ENCODE data around the gene DNAJB12. TPM values are rescaled to one million over a fixed set of nuclear protein-coding genes. Genes with fewer than 3 reads are reported as not detected.

The DNAJB12 gene
- total RNA-seq, 2 donors from 2014 or later: 25.8 to 33.4 TPM

GRCh38 chr10:72323108-72323749 is 31.5 kb downstream of the DNAJB12 start:
- intact Hi-C loops (cut with DNase I): loop anchor here in 1 of 2 donors (10.0 kb wide), 1 partner anchor 48 kb away; the partner anchor contains the start of gene DDIT4
- ATAC-seq: no peak

GRCh38 chr10:72322280-72323058 is 32.2 kb downstream of the DNAJB12 start:
- intact Hi-C loops (cut with DNase I): loop anchor here in 1 of 2 donors (10.0 kb wide), 1 partner anchor 48 kb away; the partner anchor contains the start of gene DDIT4
- ATAC-seq: no peak
- DNase-seq: no peak

More at GRCh38 chr10:72323108-72323749, 31.5 kb downstream of the DNAJB12 start:
- no peak for DNase-seq

GRCh38 chr10:72322030-72322279 is 32.8 kb downstream of the DNAJB12 start:
- no peak for DNase-seq
- intact Hi-C loops (cut with DNase I): loop anchor here in 1 of 2 donors (10.0 kb wide), 1 partner anchor 47 kb away; the partner anchor contains the start of gene DDIT4
- ATAC-seq: no peak

DNA sequence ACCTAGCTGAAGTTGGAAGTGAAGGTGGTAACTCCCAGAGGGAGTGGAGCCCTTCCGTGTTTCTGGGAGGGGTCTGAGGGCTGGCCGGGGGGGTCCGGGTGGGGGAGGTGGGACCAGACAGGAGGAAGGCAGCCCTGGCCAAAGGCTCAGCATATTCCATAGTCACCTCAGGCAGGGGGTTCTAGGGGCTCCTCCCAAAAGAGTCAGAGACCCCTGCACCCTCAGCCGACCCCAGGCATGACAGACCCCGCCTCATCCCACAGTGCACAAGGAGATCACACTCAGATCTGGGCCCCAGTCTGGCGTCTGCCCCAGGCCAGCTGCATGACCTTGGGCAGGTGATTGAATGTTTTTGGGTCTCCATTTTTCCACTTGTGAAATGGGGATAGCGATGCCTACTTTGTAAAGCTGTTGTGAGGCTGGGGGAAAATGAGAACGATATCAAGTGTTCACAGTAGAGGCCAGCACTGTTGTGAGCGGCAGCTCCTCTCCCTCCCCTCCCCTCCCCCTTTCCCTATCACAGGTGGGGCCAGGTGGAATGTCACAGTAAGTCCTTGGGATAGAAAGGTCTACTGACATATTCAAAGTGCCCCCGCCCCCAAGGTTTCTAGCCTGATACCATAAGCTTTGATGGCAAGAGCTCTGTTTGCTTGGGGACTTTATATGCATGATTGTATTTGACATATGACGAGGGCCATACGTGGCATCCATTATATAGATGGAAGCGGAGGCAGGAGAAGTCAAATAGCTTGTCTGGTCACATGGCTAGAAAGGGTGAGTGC is 33.3 kb downstream of the DNAJB12 start:
- intact Hi-C loops (cut with DNase I): loop anchor here in 1 of 2 donors (10.0 kb wide), 1 partner anchor 47 kb away; the partner anchor contains the start of gene DDIT4
- no peak for ATAC-seq
- DNase-seq: no peak

- ATAC-seq: peak; percentile 13 to 73
- DNase-seq: peak; percentile 79
- intact Hi-C loops (cut with DNase I): loop anchor here in 1 of 2 donors (10.0 kb wide), 1 partner anchor 46 kb away; the partner anchor contains the start of gene DDIT4
These were observed 34.0 kb downstream of the DNAJB12 start for GRCh38 chr10:72320676-72321247.

DNA sequence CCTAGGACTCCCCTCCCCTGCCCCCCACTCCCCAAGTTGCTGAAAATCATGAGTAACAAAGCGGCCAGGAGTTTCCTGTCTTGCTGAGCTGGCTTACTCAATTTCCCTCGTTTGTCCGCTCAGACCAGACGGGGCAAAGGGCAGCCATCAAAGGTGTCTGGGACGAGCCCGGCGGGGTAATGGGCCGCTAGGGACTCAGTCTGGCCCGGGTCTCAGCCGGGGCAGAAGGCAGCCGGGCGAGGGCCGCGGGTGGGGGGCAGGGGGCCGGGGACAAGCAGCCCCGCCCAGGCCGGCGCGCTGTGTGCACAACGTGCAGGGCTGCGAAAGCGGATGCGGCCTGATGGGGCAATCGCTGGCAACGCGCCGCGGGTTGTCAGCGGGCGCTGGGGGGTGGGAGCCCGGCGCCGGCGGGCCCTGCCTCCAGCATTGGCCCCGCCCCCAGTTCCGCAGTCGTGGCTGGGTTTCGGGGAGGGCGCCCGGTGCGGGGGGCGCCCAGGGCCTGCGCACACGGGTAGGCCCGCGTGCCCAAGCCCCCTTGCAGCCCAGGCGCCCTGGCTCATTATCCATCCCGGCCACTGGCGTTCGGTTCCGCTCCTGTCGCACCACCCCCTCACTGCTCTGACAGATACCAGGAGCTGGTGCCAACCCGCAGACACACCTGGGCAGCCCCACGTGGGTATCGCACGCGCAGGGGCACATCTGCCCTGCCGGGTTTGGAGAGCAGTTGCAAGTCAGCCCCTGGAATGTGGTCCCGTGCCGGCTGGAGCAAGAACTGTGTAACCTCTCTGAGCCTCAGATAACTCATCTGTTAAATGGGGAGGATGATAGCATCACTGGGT is 35.1 kb downstream of the DNAJB12 start:
- ATAC-seq (peak; percentile 84 to 88), DNase-seq (peak; percentile 95)
- intact Hi-C loops (cut with DNase I): loop anchor here (5.0 to 10.0 kb wide), 2 partner anchors 45 to 47 kb away; partner anchors contain the start of gene DDIT4 (in 2 of the 2)

- DNase-seq: no peak
- intact Hi-C loops (cut with DNase I): loop anchor here in 1 of 2 donors (5.0 kb wide), 1 partner anchor 46 kb away; the partner anchor contains the start of gene DDIT4
- ATAC-seq: no peak
These were observed 36.1 kb downstream of the DNAJB12 start for GRCh38 chr10:72318418-72319262.

GRCh38 chr10:72316748-72317435 is 37.8 kb downstream of the DNAJB12 start:
- DNase-seq (peak; percentile 83), ATAC-seq (no peak)
- intact Hi-C loops (cut with DNase I): loop anchor here in 1 of 2 donors (5.0 kb wide), 1 partner anchor 45 kb away; the partner anchor contains the start of gene DDIT4

GRCh38 chr10:72316386-72316700 is 38.4 kb downstream of the DNAJB12 start:
- no peak for ATAC-seq
- intact Hi-C loops (cut with DNase I): loop anchor here in 1 of 2 donors (5.0 kb wide), 1 partner anchor 44 kb away; the partner anchor contains the start of gene DDIT4
- no peak for DNase-seq

DNA sequence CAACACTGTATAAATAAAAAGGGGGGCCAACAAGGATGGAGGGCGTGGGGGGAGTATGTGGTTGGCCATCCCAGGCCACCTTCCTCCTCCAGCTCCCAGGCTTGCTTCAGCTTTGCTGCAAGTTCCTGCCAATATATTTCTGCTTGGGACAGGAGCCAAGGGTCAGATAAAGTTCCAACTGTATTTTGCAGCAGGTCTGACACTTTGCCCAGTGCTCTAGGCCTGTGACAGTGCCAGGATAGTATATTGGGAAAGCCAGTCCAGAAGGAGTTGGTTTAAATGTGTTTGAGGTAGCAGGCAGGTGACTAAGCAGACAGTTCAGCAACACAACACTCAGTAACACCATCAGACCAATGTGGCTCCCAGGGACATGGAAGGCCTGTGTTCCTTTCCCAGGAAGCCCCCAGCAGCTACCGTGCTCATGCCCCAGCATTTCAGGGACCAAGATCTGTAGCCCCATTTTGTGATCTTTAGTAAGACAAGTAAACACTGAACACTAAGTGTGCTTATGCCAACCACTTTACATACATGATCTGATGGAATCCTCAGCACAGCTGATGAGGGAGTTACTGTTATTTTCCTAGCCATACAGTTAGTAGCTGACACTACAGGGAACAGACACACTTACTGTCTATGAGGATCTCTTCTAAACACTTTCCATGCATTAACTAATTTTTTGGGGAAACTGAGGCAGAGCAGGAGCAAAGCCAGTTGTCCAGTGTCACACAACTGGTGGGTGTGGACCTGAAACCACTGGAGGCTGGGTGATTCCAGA is 38.9 kb downstream of the DNAJB12 start:
- ATAC-seq (peak; percentile 34 to 51), DNase-seq (peak; percentile 68)
- intact Hi-C loops (cut with DNase I): loop anchor here in 1 of 2 donors (5.0 kb wide), 1 partner anchor 43 kb away; the partner anchor contains the start of gene DDIT4

DNA sequence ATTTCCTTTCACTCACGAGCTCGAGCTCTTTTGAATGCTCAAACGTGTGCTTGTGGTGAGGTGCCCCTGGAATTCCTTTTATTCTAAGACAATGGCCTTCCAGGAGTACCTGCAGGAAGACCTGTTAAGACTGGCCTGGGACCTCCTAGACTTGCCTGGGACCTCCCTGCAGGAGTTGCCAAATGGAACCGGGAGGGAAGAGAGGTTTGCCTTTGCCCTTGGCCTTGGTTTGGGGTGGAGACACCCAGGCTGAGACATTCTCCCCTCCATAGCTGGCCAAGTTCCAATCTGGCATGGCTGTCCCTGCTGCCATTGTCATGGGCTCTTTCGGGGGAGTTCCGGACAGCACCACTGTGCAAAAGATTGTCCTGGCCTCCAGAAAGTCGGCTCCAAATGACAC is 39.7 kb downstream of the DNAJB12 start:
- intact Hi-C loops (cut with DNase I): loop anchor here in 1 of 2 donors (5.0 kb wide), 1 partner anchor 43 kb away; the partner anchor contains the start of gene DDIT4
- ATAC-seq (no peak), DNase-seq (no peak)

DNA sequence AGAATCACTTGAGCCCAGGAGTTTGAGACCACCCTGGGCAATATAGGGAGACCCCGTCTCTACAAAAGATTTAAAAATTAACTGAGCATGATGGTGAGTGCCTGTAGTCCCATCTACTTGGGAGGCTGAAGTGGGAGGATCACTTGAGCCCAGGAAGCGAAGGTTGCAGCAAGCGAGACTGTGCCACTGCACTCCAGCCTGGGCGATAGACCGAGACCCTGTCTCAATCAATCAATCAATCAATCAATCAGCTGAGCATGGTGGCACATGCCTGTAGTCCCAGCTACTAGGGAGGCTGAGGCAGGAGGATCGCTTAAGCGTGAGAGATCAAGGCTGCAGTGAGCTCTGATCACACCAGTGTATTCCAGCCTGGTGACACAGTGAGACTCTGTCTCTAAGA is 40.5 kb downstream of the DNAJB12 start:
- intact Hi-C loops (cut with DNase I): no loop called here
- no peak for DNase-seq

DNA sequence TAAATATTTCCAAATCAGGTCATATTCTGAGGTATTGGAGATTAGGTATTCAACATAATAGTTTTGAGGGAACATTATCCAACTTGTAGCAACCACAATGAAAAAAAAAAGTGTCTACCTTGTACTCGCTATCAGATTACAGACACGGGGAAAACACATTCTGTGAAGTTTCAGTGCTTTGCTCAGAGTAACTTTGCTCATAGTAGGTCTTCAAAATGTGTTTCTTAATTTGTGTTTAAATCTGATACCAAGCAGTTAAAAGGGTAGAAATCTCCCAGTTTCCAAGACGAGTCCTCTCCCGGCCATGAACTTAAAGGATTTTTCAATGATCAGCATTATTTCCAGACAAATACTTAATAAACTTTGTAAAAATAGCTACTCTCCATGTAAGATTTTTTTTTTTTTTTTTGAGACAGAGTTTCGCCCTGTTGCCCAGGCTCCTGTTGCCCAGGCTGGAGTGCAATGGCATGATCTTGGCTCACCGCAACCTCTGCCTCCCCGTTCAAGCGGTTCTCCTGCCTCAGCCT is 41.8 kb downstream of the DNAJB12 start:
- DNase-seq: no peak
- intact Hi-C loops (cut with DNase I): no loop called here
- no peak for ATAC-seq

More for the DNA sequence above, 40.5 kb downstream of the DNAJB12 start:
- ATAC-seq: no peak

- no peak for DNase-seq
- no peak for ATAC-seq
- intact Hi-C loops (cut with DNase I): no loop called here
These were observed 43.1 kb downstream of the DNAJB12 start for GRCh38 chr10:72311667-72312066.

DNA sequence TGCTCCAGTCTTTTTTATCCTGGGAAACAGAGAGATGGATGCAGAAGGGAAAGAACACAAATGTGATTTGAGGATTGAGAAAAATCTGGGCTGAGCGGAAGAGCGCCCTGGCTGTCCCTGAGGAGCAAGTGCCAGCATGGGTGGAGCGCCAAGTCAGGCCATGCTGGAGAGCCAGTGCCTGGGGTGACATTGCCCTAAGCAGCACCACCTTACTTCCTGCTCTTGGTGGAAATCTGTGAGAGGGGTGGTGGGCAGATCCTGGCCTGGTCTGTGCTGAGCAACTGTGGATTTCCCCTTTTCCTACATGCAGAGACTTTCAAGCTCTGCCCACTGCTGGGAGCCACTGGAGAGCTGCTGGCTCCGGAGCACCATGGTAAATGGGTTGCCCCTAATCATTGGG is 44.1 kb downstream of the DNAJB12 start:
- peak; percentile 37 for DNase-seq
- peak; percentile 15 to 53 for ATAC-seq
- intact Hi-C loops (cut with DNase I): no loop called here

GRCh38 chr10:72310241-72310633 is 44.5 kb downstream of the DNAJB12 start:
- no peak for ATAC-seq
- DNase-seq: no peak
- intact Hi-C loops (cut with DNase I): no loop called here

All from left cardiac atrium (tissue), 4 donors.